ENCODE data around the gene DHRS1.

DHRS1 gene

GRCh38 chr14:24263848-24264247, 35.7 kb downstream of the DHRS1 start:
- no peak for DNase-seq (ENCODE audit: low read depth in 3 of 3)

- no peak for DNase-seq (ENCODE audit: low read depth in 3 of 3)
Observed at GRCh38 chr14:24262821-24263733, 36.5 kb downstream of the DHRS1 start, which contains the start of gene TGM1. TGM1 (minus strand) TSS chr14:24263177; CDS start chr14:24262352, 825 bp downstream.

DNA sequence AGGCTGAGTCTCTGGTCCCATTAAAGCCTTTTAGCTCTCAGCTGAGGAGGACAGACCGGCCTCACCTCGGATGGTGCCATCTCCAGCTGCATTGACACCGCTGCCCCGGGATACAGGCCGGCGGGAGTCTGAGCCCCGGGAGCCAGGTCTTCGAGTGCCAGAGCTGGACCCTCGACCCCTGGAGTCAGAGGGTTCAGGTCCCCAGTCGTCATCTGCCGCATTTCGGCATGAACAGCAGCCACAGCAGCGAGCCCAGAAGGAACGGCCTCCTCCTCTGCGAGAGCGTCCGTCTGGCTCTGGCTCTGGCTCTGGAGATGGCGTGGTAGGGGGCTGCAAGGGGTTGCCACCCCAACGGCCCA, 37.6 kb downstream of the DHRS1 start:
- no peak for DNase-seq (ENCODE audit: low read depth in 3 of 3)

- DNase-seq (ENCODE audit: low read depth in 3 of 3), result no peak
Observed at GRCh38 chr14:24261256-24261968, 38.2 kb downstream of the DHRS1 start.

DNA sequence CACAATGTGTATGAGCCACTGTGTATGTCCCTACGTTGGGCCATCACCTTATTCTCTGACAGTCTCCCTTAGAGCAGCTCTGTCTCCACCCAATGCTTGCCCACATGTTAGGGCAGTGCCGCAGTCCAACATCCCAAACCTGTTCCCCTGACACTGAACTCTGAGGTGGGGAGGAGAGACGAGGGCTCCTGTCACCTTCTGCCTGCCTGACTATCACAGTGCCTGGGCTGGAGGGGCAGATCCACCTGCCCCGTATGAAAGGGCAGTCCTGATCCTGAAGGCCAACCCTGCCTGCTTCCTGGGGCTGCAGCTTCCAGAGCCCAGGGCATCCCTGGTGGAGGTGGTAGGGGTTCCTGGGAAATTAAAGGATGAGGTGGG, 38.8 kb downstream of the DHRS1 start:
- DNase-seq (ENCODE audit: low read depth in 3 of 3), result no peak

DNA sequence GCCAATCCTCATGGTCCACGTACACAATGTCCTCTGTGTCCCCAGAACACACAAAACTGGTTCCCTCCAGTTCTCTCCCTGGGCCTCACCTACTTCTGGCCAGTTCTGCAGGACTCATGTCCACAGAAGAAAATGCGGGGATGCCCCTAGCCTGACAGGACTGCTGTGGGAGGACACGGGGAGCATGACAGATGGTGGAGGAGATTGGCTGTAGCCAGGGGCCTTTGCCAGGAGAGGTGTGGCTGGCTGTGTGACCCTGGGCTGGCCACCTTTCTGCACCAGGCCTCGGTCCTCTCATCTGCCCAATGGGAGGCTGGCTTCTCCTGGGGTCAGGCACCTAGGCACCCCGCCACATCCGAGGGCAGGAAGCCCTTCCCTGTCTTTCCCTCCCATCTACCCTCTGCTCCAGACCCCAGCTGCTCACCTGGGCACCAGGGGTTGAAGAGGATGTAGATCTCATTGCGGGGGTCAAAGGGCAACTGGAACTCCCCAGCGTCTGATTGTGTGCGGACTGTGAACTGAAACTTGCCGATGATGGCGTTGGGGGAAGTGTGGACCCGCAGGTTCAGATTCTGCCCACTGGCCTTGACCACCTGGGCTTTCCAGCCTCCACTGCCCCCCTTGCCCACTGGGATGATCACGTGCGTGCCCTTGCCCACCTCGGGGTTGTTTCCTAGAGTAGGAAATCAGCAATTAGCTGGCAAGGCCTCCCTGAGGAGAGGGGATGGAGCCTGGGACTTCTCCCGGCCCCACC, 39.4 kb downstream of the DHRS1 start:
- no peak for DNase-seq (ENCODE audit: low read depth in 3 of 3)

GRCh38 chr14:24259282-24260025, 40.1 kb downstream of the DHRS1 start:
- no peak for DNase-seq (ENCODE audit: low read depth in 3 of 3)

- DNase-seq (ENCODE audit: low read depth in 3 of 3), result no peak
Observed at GRCh38 chr14:24258548-24259265, 40.9 kb downstream of the DHRS1 start.

- DNase-seq (ENCODE audit: low read depth in 3 of 3), result no peak
Observed at GRCh38 chr14:24258119-24258518, 41.5 kb downstream of the DHRS1 start.

DNA sequence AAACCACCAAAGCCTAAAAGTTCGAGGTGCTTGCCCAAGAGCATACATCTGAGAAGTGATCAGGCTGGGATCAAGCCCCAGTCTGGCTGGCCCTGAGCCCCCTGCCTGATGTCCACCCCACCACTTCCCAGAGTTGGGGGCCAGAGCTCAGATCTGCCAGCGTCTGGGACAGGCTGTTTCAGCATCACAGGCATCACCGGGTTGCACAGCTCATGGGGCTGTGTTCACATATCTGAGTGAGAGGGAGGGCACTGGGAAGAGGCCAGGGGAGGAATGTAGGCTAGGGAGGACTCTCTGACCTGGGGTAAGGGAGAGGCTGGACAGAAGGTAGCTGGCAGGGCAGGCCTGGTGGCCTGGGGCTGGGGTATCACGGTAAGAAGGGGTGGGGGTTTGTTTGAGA, 42.6 kb downstream of the DHRS1 start:
- DNase-seq (ENCODE audit: low read depth in 3 of 3), result no peak

GRCh38 chr14:24255931-24256711, 43.5 kb downstream of the DHRS1 start:
- no peak for DNase-seq (ENCODE audit: low read depth in 3 of 3)

DNA sequence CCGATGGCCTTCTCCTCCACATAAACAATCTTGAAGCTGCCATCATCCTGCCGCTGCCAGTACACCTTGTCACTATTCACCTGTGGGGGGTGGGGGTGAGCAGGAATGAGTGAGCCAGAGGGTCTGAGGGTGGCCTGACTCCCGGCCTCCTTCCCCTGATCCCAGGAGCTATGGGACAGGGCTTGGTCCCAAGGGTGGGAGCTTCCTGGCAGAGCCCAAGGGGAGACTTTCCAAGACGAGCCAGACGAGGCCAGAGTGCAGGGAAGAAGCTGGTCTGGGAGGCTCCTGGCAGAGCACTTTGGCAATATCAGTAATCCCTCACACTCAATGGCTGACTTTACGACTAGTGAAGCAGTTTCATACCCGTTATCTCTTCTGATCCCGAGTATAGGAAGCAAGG, 44.1 kb downstream of the DHRS1 start:
- no peak for DNase-seq (ENCODE audit: low read depth in 3 of 3)

DNA sequence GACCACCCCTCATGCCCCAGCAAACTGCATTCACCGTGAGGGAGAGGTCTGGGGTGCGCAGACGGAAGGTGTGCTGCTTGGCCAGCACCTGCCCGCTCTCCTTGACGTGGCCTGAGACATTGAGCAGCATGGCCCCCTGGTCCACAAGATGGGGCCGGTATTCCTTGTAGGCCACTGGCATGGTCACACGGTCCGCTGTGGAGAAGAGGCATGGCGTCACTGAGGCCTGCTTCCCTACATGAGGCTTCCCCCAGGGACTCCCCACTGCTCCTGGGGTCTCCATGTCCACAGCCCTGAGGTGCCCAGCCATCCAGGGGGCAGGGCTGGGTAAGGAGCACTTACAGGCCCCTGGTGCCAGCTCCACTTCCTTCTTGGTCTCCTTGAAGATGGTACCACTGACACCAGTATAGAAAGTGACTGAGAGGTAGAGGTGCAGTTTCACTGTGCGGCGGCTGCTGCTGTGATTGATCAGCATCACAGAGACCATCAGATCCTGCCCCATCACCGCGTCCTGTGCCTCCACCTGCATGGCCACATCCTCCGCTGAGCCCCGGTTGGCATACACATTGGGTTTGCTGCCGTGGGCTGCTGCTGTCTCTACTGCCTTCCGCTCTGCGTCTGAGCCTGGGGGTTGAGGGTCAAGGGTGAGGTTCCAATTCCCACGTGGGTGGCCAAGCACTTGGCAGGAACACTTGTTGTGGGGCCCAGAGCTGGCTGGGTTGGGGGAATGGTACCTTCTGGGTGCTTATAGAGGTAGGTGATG, 44.8 kb downstream of the DHRS1 start:
- DNase-seq (ENCODE audit: low read depth in 3 of 3), result no peak

DNA sequence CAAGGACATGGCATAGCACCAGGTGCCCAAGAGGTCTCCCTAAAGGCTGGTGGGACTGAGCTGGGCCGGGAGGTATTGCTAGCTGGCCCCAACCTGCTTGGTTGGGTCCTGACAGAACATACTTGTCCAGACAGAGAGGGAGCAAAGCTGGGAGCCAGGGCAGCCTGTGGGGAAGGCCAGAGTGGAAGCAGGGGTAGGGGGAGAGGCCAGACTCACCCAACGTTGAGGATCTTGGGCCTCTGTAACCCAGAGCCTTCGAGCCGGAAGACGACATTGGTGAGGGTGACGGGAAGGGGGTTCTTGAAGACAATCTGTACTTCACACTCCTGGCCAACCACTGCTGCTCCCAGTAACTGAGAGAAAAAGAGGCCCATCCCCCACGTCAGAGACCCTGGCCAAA, 45.6 kb downstream of the DHRS1 start:
- DNase-seq (ENCODE audit: low read depth in 3 of 3), result no peak

DNA sequence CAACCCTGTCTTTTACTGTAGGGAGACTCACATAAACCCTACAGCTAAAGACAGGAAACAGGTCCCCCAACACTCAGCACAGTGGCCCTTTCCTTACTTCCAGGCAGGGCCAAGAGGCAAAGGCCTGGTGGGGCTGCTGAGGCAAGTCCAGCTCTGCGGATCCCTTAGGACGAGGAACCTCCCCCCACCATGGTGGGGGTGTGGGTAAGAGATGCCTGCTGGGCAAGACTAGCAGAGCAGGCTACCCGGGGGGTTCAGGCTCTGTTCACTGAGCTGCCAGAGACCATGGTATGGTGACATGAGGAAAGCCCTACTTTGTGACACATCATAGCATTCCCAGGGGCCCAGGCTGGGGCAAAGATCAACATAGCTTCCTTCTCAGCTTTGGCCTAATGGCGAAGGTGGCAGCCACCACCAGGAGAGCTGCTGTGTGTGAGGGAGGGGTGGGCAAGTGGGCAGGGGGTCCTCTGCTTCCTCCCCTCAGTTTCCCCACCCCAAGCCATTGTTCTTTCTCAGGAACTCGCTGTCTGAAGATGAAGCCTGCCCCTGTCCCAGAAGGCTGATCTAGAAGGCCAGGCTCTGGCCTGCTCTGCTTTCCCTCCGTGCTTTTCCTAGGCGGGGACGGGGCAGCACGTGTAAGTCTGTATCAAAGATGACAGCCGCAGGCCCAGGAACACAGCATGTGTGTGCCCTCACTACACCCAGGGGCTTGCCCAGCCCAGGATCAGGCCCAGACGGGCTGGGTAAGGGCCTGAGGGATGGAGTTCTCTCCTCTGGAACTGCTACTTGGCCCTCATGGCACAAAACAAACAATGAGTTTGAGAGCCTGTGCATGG, 47.1 kb downstream of the DHRS1 start:
- DNase-seq (ENCODE audit: low read depth in 3 of 3), result no peak

- DNase-seq (ENCODE audit: low read depth in 3 of 3), result no peak
Observed at GRCh38 chr14:24251880-24252288, 47.7 kb downstream of the DHRS1 start.

- no peak for DNase-seq (ENCODE audit: low read depth in 3 of 3)
Observed at GRCh38 chr14:24250354-24250753, 49.2 kb downstream of the DHRS1 start.

- no peak for DNase-seq (ENCODE audit: low read depth in 3 of 3)
Observed at GRCh38 chr14:24249230-24250021, 50.2 kb downstream of the DHRS1 start.

All from stimulated activated CD4-positive, alpha-beta T cell treated with anti-CD3 and anti-CD28 coated beads, TNF-alpha, amount 100 ng/mL, for 4 hours (primary cell).